ENCODE data around the gene PRPF18.
A peak's percentile ranks its signal among the peaks of the same experiment; 100 is the strongest.

PRPF18 gene

GRCh38 chr10:13585195-13585751 lies 1.5 kb upstream of the PRPF18 start:
- no peak overlapping the region for H3K4me3 ChIP-seq (ENCODE audit: low read depth, low read length)
- TF ChIP-seq MAX (IDR thresholded peaks at IDR 0.05; ENCODE audit: low read depth, low read length) (no peak), POLR2A (IDR thresholded peaks at IDR 0.05; ENCODE audit: extremely low read depth, insufficient read length) (no peak)
- no peak for DNase-seq (ENCODE audit: low read depth)

DNA sequence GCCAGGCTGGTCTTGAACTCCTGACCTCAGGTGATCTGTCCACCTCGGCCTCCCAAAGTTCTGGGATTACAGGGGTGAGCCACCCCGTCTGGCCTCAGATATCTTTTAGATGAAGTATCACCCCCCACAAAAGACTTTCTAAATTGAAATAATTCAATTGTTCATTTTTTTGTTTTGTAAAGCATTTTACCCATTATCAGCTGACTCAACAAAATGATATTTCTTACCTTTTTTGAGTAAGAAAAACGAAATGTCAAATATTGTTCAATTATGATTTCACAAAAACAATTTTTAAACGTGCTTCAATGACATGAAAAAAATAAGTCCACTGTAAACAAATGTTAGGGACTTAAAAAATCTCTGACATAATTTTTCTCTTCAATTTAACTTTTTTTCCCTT lies 822 bp upstream of the PRPF18 start:
- H3K4me3 ChIP-seq (ENCODE audit: low read depth, low read length) = no peak overlapping the region
- TF ChIP-seq CTCF (IDR thresholded peaks at IDR 0.05; ENCODE audit: low read depth, low read length) (no peak), MYC (IDR thresholded peaks at IDR 0.05; ENCODE audit: low read depth, low read length) (no peak), POLR2A (IDR thresholded peaks at IDR 0.05; ENCODE audit: extremely low read depth, insufficient read length) (no peak), MAX (IDR thresholded peaks at IDR 0.05; ENCODE audit: low read depth, low read length) (no peak)
- DNase-seq (ENCODE audit: low read depth) = no peak

DNA sequence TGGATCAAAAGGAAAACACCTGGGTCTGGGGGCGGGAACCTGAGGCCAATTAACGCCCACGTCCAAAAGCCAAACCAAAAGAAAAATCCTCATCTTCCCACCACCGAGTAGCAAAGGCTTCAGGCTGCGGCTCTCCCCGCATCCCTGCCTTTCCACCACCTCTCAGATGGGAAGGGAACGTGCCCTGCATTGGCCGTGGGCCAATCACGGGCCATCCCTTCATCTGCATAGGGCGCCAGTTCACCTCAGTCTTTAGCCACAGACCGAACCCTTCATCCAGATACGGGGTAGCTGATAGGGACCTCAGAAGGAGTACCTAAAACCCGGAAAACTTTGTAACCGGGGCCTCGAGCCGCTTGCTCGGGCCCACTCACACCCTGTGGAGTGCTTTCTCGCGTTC lies 626 bp downstream of the PRPF18 start:
- no peak for DNase-seq (ENCODE audit: low read depth)
- peak overlapping the region; percentile 92 for H3K4me3 ChIP-seq (ENCODE audit: low read depth, low read length)

GRCh38 chr10:13589316-13589715 lies 2.6 kb downstream of the PRPF18 start:
- no peak for DNase-seq (ENCODE audit: low read depth)
- no peak for TF ChIP-seq CTCF (IDR thresholded peaks at IDR 0.05; ENCODE audit: low read depth, low read length)
- no peak for TF ChIP-seq MAX (IDR thresholded peaks at IDR 0.05; ENCODE audit: low read depth, low read length)
- no peak for TF ChIP-seq POLR2A (IDR thresholded peaks at IDR 0.05; ENCODE audit: extremely low read depth, insufficient read length)
- TF ChIP-seq MYC (IDR thresholded peaks at IDR 0.05; ENCODE audit: low read depth, low read length) = no peak

More for the DNA sequence above, 626 bp downstream of the PRPF18 start:
- no peak for TF ChIP-seq POLR2A (IDR thresholded peaks at IDR 0.05; ENCODE audit: extremely low read depth, insufficient read length)
- TF ChIP-seq CTCF (IDR thresholded peaks at IDR 0.05; ENCODE audit: low read depth, low read length) = no peak
- no peak for TF ChIP-seq MYC (IDR thresholded peaks at IDR 0.05; ENCODE audit: low read depth, low read length)
- TF ChIP-seq MAX (IDR thresholded peaks at IDR 0.05; ENCODE audit: low read depth, low read length) = no peak

DNA sequence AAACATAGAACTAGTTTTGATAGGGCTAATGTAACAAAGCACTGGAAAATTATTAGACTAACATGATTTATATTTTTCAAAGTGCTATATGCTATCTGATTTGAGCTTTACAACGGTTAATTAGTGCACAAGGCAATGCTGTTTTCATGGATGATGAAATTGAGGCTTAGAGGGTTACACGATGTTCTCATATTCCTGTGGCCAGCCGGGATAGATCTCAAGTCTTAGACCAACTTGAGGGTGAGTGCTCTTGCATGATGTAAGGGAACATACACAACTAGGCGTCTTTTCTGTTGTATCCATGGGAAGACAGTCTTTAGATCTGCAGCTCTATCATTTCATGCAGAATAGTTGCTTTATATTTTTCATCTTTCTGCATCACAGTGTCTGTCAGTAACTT lies 4.1 kb downstream of the PRPF18 start:
- H3K4me3 ChIP-seq (ENCODE audit: low read depth, low read length) = no peak overlapping the region
- no peak for TF ChIP-seq POLR2A (IDR thresholded peaks at IDR 0.05; ENCODE audit: extremely low read depth, insufficient read length)
- TF ChIP-seq CTCF (IDR thresholded peaks at IDR 0.05; ENCODE audit: low read depth, low read length) = no peak
- no peak for DNase-seq (ENCODE audit: low read depth)

More at GRCh38 chr10:13589316-13589715, 2.6 kb downstream of the PRPF18 start:
- H3K4me3 ChIP-seq (ENCODE audit: low read depth, low read length) = no peak overlapping the region

- no peak for TF ChIP-seq MYC (IDR thresholded peaks at IDR 0.05; ENCODE audit: low read depth, low read length)
- no peak for TF ChIP-seq MAX (IDR thresholded peaks at IDR 0.05; ENCODE audit: low read depth, low read length)
- no peak for TF ChIP-seq POLR2A (IDR thresholded peaks at IDR 0.05; ENCODE audit: extremely low read depth, insufficient read length)
- no peak for TF ChIP-seq CTCF (IDR thresholded peaks at IDR 0.05; ENCODE audit: low read depth, low read length)
- no peak for DNase-seq (ENCODE audit: low read depth)
- H3K4me3 ChIP-seq (ENCODE audit: low read depth, low read length) = no peak overlapping the region
These were observed 5.5 kb downstream of the PRPF18 start for GRCh38 chr10:13592306-13592705.
